Tibial nerve (tissue), 4 donors: ENCODE data around the gene SPATA31C2.

Source experiments
- EP300 ChIP-seq, 2 donors: sonication (generic); formaldehyde crosslinking; IDR thresholded peaks; one replicate each; pipeline ENCODE4 v1.6.1; 2017; ENCODE audit warnings: antibody characterized with exemption in 2 of 2, mild to moderate bottlenecking in 1 of 2
- POLR2A ChIP-seq, 2 donors: fragments of 450-650 bp; IDR thresholded peaks; one replicate each; pipeline ENCODE4 v1.6.1; 2017; ENCODE audit warnings: antibody characterized with exemption in 2 of 2, mild to moderate bottlenecking in 2 of 2, moderate library complexity in 2 of 2
- TF ChIP-seq, protein P1 (sequence below), 5 experiments: fragments of 200-600 bp in 3 of 5; fragments of 450-650 bp in 2 of 5; sonication (generic) in 3 of 5; IDR thresholded peaks; one replicate each; pipeline ENCODE4 v1.5.1; 2016 to 2019; ENCODE audit warnings: antibody characterized with exemption in 5 of 5, mild to moderate bottlenecking in 3 of 5, moderate library complexity in 2 of 5

DNA sequence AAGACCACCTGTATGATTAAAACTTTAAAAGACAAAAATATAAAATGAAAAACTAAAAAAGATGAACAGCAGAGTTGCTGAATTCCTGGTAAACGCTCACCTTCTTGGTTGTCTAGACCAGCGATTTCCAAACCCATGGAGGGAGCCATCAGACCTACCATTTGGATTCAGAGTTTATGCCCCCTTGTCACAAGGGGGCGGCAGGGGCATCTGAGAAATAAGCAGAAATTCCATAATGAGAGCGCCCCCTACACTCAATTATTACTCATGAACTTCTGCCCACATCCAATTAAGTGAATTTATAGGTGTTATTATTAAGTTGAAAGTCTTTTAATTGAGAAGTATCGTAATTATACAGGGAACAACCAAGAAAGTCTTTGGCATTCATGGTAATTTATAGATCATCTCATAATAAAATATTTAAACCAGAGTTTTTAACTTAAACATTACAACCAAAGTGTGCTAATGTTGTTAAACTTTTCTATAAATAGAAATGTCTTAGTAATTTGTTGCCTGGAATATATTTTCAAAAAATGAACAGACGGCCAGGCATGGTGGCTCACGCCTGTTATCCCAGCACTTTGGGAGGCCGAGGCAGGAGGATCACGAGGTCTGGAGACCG, 35.2 kb upstream of the SPATA31C2 start:
- TF ChIP-seq, protein P1, sequence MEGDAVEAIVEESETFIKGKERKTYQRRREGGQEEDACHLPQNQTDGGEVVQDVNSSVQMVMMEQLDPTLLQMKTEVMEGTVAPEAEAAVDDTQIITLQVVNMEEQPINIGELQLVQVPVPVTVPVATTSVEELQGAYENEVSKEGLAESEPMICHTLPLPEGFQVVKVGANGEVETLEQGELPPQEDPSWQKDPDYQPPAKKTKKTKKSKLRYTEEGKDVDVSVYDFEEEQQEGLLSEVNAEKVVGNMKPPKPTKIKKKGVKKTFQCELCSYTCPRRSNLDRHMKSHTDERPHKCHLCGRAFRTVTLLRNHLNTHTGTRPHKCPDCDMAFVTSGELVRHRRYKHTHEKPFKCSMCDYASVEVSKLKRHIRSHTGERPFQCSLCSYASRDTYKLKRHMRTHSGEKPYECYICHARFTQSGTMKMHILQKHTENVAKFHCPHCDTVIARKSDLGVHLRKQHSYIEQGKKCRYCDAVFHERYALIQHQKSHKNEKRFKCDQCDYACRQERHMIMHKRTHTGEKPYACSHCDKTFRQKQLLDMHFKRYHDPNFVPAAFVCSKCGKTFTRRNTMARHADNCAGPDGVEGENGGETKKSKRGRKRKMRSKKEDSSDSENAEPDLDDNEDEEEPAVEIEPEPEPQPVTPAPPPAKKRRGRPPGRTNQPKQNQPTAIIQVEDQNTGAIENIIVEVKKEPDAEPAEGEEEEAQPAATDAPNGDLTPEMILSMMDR (IDR thresholded peaks at IDR 0.05), result peak; percentile 14 to 44 (median 32)
- no peak for TF ChIP-seq EP300 (IDR thresholded peaks at IDR 0.05)
- no peak for TF ChIP-seq POLR2A (IDR thresholded peaks at IDR 0.05)
